Muscle layer of duodenum (tissue), 2 donors: ENCODE results near the gene SPNS2.

Experiments
- H3K27ac ChIP-seq: one replicate; pipeline ENCODE4 v1.7.0; 2013; ENCODE audit warnings: mild to moderate bottlenecking, low read length
- H3K27me3 ChIP-seq: one replicate; pipeline ENCODE4 v1.7.0; 2013; ENCODE audit warnings: low read depth, mild to moderate bottlenecking, control low read depth, low read length
- H3K36me3 ChIP-seq, 2 donors: one replicate each; pipeline ENCODE4 v1.7.0; 2013; ENCODE audit warnings: low read length in 2 of 2, control low read depth in 1 of 2, mild to moderate bottlenecking in 1 of 2; ENCODE audit not compliant: insufficient read depth in 2 of 2, control insufficient read depth in 1 of 2
- H3K4me1 ChIP-seq, 2 donors: one replicate each; pipeline ENCODE4 v1.7.0; 2013; ENCODE audit warnings: low read length in 2 of 2, mild to moderate bottlenecking in 2 of 2, control low read depth in 1 of 2, moderate library complexity in 1 of 2; ENCODE audit not compliant: insufficient read depth in 2 of 2, control insufficient read depth in 1 of 2
- H3K4me3 ChIP-seq, 2 donors: one replicate each; pipeline ENCODE4 v1.7.0; 2013; ENCODE audit warnings: low read length in 2 of 2, low read depth in 1 of 2, mild to moderate bottlenecking in 1 of 2
- H3K9me3 ChIP-seq, 2 donors: one replicate each; pipeline ENCODE4 v1.7.0; 2013; ENCODE audit warnings: low read length in 2 of 2, control low read depth in 1 of 2, mild to moderate bottlenecking in 1 of 2; ENCODE audit not compliant: control insufficient read depth in 1 of 2
- donor health status: healthy.

SPNS2 gene

DNA sequence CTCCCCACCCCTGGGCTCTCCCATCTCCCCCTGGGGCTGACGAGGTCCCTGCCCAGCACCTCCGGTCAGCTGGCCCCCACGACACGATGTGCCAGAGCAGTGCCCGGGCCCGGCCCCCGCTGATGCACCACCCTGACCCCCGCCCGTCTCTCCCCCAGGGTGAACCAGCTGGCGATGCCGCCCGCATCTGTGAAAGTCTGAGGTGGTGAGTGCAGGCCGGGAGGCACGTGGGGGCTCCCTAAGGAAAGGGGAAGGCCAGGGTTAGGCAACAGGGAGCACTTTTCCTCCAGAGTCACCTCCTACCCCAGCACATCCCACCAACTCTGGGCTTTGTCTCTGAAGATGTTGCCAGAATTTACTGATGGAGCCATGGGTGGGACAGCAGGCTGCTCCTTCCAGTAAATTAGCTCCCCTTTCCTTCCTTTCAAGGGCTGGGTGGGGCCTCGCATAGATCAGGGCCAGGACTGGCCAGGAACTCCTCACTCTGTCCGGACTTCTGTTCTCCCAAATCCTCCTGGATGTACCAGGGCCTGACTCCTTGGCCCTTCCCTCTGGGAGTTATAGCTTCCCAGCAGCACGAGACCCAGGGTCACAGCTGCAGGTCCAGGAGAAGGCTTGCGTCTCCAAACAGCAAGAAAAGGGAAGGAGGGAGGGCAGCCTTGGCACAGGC is 38.2 kb downstream of the SPNS2 start:
- H3K9me3 ChIP-seq = no peaks in the 10 kb centered on the region
- no peaks in the 10 kb centered on the region for H3K27me3 ChIP-seq
- no peak overlapping the region for H3K27ac ChIP-seq
- peaks cover 8 to 34% of the 10 kb centered on the region in 2 donors for H3K36me3 ChIP-seq
- no peak overlapping the region for H3K4me3 ChIP-seq
- H3K4me1 ChIP-seq = peaks cover 0 to 44% of the 10 kb centered on the region in 2 donors

DNA sequence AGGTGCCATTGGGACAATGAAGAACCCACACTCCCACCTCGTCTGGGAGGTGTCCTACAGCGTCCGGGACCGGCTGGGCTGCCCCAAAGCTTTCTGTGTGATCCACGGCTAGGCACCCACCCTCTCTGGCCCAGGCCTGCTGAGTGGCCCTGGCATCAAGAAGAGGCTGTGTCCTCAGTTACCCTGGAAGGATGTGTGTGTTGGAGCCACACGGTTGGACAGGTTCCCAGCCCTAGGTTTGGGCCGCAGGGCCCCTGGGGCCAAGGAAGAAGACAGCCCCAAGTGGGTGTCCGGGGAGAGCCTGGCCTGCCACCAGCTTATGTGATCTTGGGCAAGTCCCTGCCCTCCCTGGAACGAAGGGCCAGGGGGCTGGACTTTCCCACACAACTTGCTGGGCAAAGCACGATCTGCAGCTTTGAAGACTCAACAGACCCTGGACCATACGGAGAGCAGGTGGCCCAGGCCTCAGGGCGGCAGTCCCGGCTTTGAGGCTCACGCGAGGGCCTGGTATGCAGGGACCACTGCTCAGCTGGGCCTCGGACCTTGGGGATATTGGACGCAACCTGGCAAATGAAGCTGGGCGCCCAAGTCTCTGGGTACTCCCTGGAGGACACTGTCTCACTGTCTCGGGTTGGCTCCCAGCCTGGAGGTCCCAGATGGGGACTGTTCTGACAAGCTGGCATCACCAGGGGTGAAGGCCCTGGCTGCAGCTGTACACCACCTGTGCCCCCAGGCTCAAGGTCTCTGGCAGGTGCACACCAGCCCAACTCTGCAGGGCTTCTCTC is 39.0 kb downstream of the SPNS2 start:
- Histone ChIP-seq H3K27me3 (no peaks in the 10 kb centered on the region), H3K4me1 (peaks cover 0 to 45% of the 10 kb centered on the region in 2 donors), H3K27ac (no peak overlapping the region), H3K4me3 (no peak overlapping the region), H3K9me3 (no peaks in the 10 kb centered on the region), H3K36me3 (peaks cover 15 to 41% of the 10 kb centered on the region in 2 donors)

DNA sequence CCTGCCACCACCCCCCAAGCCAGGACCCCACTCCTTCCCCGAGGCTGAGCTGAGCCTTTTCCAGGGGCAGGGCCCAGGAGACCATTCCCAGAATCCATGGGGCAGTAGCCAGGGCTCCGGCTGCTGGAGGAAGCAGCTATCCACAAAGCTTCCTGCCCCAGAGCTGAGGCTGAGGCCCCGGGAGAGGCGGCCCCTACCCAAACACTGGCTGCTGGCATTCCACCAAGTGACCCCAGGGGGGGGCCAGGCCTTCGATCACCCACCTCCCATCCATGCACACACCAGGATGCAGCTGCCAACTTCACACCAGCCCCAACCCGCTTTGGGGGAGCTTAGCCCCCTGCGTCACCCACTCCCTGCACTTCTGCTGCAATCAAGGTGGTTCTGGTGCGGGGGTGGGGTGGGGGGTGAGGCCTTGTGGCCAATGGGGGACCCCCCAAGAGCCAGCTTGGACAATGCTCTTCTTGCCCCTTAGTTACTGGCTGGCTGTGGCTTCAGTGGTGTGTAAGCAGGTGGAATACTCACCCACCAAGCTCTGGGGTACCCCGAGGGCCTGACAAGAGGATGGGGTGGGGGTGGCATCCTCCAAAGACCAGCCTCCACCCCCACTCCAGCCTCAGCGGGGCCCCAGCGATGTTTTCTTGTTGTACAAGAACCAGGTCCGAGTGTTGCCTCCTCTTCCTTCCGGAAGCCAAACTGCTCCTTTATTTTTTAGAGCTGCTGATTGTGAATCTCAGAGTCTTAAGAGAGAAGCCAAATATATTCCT is 39.7 kb downstream of the SPNS2 start:
- Histone ChIP-seq H3K9me3 (no peaks in the 10 kb centered on the region), H3K27me3 (no peaks in the 10 kb centered on the region), H3K27ac (no peak overlapping the region), H3K4me3 (no peak overlapping the region), H3K4me1 (peaks cover 0 to 45% of the 10 kb centered on the region in 2 donors), H3K36me3 (peaks cover 16 to 49% of the 10 kb centered on the region in 2 donors)

DNA sequence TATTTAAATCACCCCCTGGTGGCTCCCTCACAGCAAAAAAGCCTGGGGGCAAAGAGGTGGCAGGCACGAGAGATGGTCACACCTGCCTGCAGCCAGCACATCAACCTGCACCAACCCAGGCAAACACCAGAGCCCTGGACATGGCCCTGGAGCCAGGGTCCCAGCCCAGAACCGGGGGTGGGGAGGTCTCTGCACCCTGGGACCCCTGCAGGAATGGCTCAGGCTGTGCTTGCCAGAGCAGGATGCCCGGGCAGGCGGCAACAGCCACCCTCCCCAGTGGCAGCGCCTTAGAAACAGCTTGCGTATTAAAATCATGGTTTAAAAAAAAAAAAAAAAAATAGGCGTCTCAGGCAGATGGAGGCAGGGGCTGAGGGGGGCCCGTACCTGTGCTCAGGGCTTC is 40.3 kb downstream of the SPNS2 start:
- Histone ChIP-seq H3K9me3 (no peaks in the 10 kb centered on the region), H3K4me3 (no peak overlapping the region), H3K27ac (no peak overlapping the region), H3K27me3 (no peaks in the 10 kb centered on the region), H3K4me1 (peaks cover 0 to 40% of the 10 kb centered on the region in 2 donors), H3K36me3 (peaks cover 16 to 55% of the 10 kb centered on the region in 2 donors)

GRCh38 chr17:4539576-4540223 is 41.0 kb downstream of the SPNS2 start:
- Histone ChIP-seq H3K4me1 (peaks cover 0 to 38% of the 10 kb centered on the region in 2 donors), H3K27me3 (no peaks in the 10 kb centered on the region), H3K27ac (no peak overlapping the region), H3K4me3 (no peak overlapping the region), H3K9me3 (no peaks in the 10 kb centered on the region), H3K36me3 (peaks cover 16 to 60% of the 10 kb centered on the region in 2 donors)

DNA sequence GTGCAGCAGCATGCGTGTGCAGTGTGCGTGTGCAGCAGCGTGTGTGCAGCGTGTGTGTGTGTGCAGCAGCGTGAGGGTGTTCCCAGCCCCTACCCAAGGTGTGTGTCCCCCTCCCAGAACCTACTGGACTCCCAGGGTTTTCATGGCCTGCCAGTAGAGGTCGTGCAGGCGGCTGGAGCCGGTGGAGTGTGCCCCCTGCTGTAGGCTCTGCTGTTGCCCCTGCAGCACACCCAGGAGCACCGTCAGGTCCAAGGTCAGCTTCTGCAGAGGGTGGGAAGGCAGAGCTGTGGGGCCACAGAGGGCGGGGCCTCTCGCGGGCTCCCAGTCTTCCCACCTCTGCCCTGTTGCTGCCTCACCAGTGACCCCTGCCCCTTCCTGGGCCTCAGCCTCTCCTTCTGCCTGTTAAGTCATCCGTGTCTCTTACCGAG is 41.6 kb downstream of the SPNS2 start:
- no peak overlapping the region for H3K4me3 ChIP-seq
- H3K4me1 ChIP-seq = peaks cover 0 to 38% of the 10 kb centered on the region in 2 donors
- H3K36me3 ChIP-seq = peaks cover 16 to 64% of the 10 kb centered on the region in 2 donors
- H3K27ac ChIP-seq = no peak overlapping the region
- no peaks in the 10 kb centered on the region for H3K9me3 ChIP-seq
- H3K27me3 ChIP-seq = no peaks in the 10 kb centered on the region

- no peak overlapping the region for H3K4me3 ChIP-seq
- no peak overlapping the region for H3K27ac ChIP-seq
- H3K36me3 ChIP-seq = peaks cover 16 to 70% of the 10 kb centered on the region in 2 donors
- no peaks in the 10 kb centered on the region for H3K9me3 ChIP-seq
- H3K4me1 ChIP-seq = peaks cover 0 to 38% of the 10 kb centered on the region in 2 donors
- no peaks in the 10 kb centered on the region for H3K27me3 ChIP-seq
Measured at GRCh38 chr17:4540687-4541327, 42.1 kb downstream of the SPNS2 start.

DNA sequence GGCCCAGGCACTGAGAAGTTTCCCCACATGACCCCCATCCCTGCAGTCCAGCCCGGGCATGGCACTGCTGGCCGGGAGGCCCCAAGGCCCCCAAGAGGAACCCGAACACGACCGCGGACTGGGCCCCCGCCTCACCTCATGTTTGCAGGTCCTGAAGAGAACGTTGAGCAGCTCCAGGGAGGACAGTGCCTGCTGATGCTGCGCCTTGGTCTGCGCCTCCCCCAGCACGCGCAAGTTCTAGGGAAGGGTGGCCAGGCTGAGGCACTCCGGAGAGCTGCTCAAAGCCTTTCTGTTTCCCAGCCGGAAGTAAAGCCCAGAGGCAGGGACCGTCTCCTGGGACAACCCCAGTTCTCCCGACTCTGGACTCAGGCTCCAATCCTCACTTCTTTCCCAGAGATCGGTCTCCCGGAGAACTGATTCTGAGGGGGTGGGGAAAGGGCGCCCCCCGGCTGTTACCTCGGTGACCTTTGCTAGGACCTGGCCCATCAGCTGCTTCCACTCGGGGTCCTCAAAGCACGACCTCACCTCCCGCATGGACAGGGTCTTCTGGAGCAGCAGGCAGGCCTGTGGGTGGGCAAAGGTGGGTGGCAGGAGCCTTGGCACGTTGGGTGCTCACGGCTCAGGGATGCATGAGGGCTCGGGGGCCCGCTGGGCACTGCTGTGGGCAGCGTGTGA is 42.8 kb downstream of the SPNS2 start:
- Histone ChIP-seq H3K4me3 (no peak overlapping the region), H3K4me1 (peaks cover 0 to 34% of the 10 kb centered on the region in 2 donors), H3K27me3 (no peaks in the 10 kb centered on the region), H3K27ac (no peak overlapping the region), H3K36me3 (peaks cover 16 to 76% of the 10 kb centered on the region in 2 donors), H3K9me3 (no peaks in the 10 kb centered on the region)

- no peaks in the 10 kb centered on the region for H3K9me3 ChIP-seq
- H3K4me1 ChIP-seq = peaks cover 0 to 27% of the 10 kb centered on the region in 2 donors
- H3K27ac ChIP-seq = no peak overlapping the region
- no peaks in the 10 kb centered on the region for H3K27me3 ChIP-seq
- no peak overlapping the region for H3K4me3 ChIP-seq
- H3K36me3 ChIP-seq = peaks cover 16 to 83% of the 10 kb centered on the region in 2 donors
Measured at GRCh38 chr17:4542003-4542725, 43.5 kb downstream of the SPNS2 start.

- Histone ChIP-seq H3K4me1 (peaks cover 0 to 21% of the 10 kb centered on the region in 2 donors), H3K27me3 (no peaks in the 10 kb centered on the region), H3K27ac (no peak overlapping the region), H3K9me3 (no peaks in the 10 kb centered on the region), H3K4me3 (no peak overlapping the region), H3K36me3 (peaks cover 21 to 89% of the 10 kb centered on the region in 2 donors)
Measured at GRCh38 chr17:4542726-4543191, 44.1 kb downstream of the SPNS2 start.
